AML-193 (cell line): Measurements from ENCODE around the gene HTRA3.

Experiments used
- DNase-seq, 2 experiments: peaks; one replicate each; lab custom pipeline; 2025; lab: John Stamatoyannopoulos, UW

The HTRA3 gene

GRCh38 chr4:8280158-8280875 lies 10.8 kb downstream of the HTRA3 start:
- no peak for DNase-seq

GRCh38 chr4:8280876-8281440 lies 11.4 kb downstream of the HTRA3 start:
- no peak for DNase-seq

GRCh38 chr4:8281519-8282133 lies 12.1 kb downstream of the HTRA3 start:
- no peak for DNase-seq

- no peak for DNase-seq
These were observed 12.6 kb downstream of the HTRA3 start for GRCh38 chr4:8282134-8282641.

- DNase-seq = no peak
These were observed 13.2 kb downstream of the HTRA3 start for GRCh38 chr4:8282742-8283141.

GRCh38 chr4:8283161-8283560 lies 13.6 kb downstream of the HTRA3 start:
- no peak for DNase-seq

- no peak for DNase-seq
These were observed 14.1 kb downstream of the HTRA3 start for GRCh38 chr4:8283631-8284121.

- DNase-seq = no peak
These were observed 14.8 kb downstream of the HTRA3 start for GRCh38 chr4:8284391-8284790.

GRCh38 chr4:8285143-8285975 lies 15.8 kb downstream of the HTRA3 start:
- DNase-seq = no peak

GRCh38 chr4:8285976-8286718 lies 16.6 kb downstream of the HTRA3 start:
- no peak for DNase-seq

- DNase-seq = no peak
These were observed 17.3 kb downstream of the HTRA3 start for GRCh38 chr4:8286719-8287342.

GRCh38 chr4:8287343-8288280 lies 18.1 kb downstream of the HTRA3 start:
- DNase-seq = no peak

GRCh38 chr4:8289151-8289750 lies 19.7 kb downstream of the HTRA3 start:
- no peak for DNase-seq

- no peak for DNase-seq
These were observed 20.6 kb downstream of the HTRA3 start for GRCh38 chr4:8289956-8290700.

- DNase-seq = no peak
These were observed 21.1 kb downstream of the HTRA3 start for GRCh38 chr4:8290701-8290970.

GRCh38 chr4:8291036-8291682 lies 21.6 kb downstream of the HTRA3 start:
- DNase-seq = no peak

- no peak for DNase-seq
These were observed 22.3 kb downstream of the HTRA3 start for GRCh38 chr4:8291701-8292477.
